Measurements from ENCODE around the gene SBF2. TPM values are rescaled to one million over a fixed set of nuclear protein-coding genes. Genes with fewer than 3 reads are reported as not detected.

Gene SBF2
- total RNA-seq, 2 experiments from 2014 or later = 15.8 to 18.6 TPM

DNA sequence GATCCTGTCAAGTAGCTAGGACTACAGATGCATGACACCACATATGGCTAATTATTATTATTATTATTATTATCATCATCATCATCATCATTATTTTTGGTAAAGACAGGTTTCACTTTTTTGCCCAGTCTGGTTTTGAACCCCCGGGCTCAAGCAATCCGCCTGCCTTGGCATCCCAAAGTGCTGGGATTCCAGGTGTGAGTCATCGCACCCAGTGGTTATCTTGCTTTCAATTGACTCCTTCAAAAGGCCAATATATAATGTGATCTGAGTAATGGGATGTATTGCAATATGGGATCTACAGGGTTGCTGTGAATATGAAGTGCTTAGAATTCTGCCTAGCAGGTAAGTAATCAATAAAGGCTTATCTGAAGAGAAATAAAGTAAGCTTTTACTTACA, 221.2 kb downstream of the SBF2 start:
- no peak overlapping the region for H3K4me3 Mint-ChIP-seq
- no peaks in the 10 kb centered on the region for H3K27me3 Mint-ChIP-seq
- peaks cover 7% of the 10 kb centered on the region for H3K9me3 Mint-ChIP-seq
- H3K4me1 Mint-ChIP-seq = no peaks in the 10 kb centered on the region
- POLR2A ChIA-PET = no interaction called here
- peaks cover 1% of the 10 kb centered on the region for H3K36me3 Mint-ChIP-seq
- ATAC-seq (ENCODE audit: low read depth) (no peak), DNase-seq (no peak)
- no peak overlapping the region for H3K27ac Mint-ChIP-seq

DNA sequence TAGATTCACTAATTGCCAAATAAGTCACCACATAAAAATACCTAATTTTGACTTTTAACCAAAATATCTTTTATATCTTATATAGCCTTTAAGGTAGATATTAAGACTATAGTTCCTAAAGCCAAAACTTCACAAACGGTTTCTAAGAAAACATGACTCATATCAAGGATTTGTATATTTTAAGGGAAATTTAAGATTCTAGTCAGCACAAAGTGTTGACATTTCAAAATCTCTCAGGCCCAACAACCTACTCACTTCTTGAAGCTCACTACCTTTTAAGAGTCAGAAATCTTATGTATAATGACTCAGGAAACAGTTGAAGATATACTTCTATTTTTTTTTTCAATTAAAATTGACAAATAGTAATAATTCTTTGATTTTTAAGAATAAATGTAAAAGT, 221.9 kb downstream of the SBF2 start:
- POLR2A ChIA-PET = no interaction called here
- Mint-ChIP-seq H3K9me3 (peaks cover 7% of the 10 kb centered on the region), H3K4me1 (no peaks in the 10 kb centered on the region)

DNA sequence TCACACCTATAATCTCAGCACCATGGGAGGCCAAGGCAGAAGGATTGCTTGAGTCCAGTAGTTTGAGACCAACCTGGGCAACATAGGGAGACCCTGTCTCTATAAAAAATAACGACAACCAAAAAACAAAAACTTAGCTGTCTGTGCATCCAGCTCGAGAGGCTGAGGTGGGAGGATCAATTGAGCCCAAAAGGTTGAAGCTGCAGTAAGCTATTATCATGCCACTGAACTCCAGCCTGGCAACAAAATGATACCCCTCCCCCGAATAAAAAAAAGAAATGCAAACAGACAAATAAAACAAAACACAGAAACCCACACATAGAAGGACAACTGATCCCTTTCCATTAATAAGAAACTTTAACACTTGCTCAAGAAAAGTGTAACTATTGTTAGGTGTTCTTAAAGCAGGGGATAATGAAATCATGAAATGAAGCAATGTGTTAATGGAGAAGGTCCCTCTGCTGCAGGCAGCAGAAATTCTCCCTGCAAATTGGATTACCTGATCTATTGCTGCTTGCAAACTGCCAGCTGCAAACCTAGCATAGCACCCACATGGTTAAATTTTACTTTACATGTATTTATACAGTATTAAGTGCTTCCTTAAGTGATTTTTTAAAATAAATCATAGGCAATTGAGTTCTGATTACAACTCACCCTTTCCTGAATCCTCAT, 226.3 kb downstream of the SBF2 start:
- no peak for DNase-seq
- no peak overlapping the region for H3K27ac Mint-ChIP-seq
- H3K36me3 Mint-ChIP-seq = peaks cover 1% of the 10 kb centered on the region
- no peaks in the 10 kb centered on the region for H3K27me3 Mint-ChIP-seq
- ATAC-seq (ENCODE audit: low read depth) = no peak
- no peak overlapping the region for H3K4me3 Mint-ChIP-seq
- H3K4me1 Mint-ChIP-seq = no peaks in the 10 kb centered on the region
- POLR2A ChIA-PET = no interaction called here
- H3K9me3 Mint-ChIP-seq = peaks cover 7% of the 10 kb centered on the region

More for the DNA sequence above, 221.9 kb downstream of the SBF2 start:
- DNase-seq = no peak
- no peak for ATAC-seq (ENCODE audit: low read depth)
- Mint-ChIP-seq H3K27me3 (no peaks in the 10 kb centered on the region), H3K27ac (no peak overlapping the region), H3K36me3 (peaks cover 1% of the 10 kb centered on the region), H3K4me3 (no peak overlapping the region)

DNA sequence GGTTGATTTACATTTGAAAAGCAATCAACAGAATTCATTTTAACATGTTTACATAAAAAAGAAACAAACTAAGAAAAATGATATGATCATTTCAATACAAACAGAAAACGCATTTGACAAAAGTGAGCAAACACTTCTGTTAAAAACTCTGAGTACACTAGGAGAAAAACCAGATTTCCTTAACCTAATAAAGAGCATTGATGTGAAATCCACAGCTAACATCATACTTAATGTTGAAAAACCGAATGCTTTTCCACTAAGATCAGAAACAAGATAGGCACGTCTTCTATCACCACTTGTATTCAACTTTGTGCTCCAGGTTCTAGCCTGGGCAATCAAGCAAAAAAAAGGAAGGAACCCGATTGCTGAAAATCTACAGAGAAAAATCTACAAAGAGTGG, 227.6 kb downstream of the SBF2 start:
- Mint-ChIP-seq H3K27ac (no peak overlapping the region), H3K4me3 (no peak overlapping the region), H3K9me3 (peaks cover 14% of the 10 kb centered on the region), H3K36me3 (peaks cover 5% of the 10 kb centered on the region), H3K4me1 (no peaks in the 10 kb centered on the region), H3K27me3 (no peaks in the 10 kb centered on the region)
- POLR2A ChIA-PET = no interaction called here
- ATAC-seq (ENCODE audit: low read depth) (no peak), DNase-seq (no peak)

DNA sequence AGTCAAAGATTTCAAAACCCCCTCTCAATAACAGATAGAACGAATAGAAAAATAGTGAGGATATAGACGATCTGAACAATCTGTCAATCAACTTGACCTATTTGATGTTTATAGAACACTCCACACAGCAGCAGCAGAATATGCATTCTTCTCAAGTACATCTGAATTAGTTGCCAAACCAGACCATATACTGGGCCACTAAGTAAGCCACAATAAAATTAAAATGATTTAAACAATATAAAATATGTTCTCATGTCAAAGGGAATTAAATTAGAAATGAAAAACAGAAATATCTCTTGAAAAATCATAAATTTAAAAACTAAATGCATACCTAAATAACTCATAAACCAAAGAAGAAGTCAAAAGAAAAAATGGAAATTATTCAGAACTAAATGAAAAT, 229.2 kb downstream of the SBF2 start:
- Mint-ChIP-seq H3K27ac (no peak overlapping the region), H3K9me3 (peaks cover 11% of the 10 kb centered on the region), H3K36me3 (peaks cover 3% of the 10 kb centered on the region), H3K4me1 (no peaks in the 10 kb centered on the region), H3K27me3 (no peaks in the 10 kb centered on the region), H3K4me3 (no peak overlapping the region)
- no peak for ATAC-seq (ENCODE audit: low read depth)
- no peak for DNase-seq
- POLR2A ChIA-PET = no interaction called here

DNA sequence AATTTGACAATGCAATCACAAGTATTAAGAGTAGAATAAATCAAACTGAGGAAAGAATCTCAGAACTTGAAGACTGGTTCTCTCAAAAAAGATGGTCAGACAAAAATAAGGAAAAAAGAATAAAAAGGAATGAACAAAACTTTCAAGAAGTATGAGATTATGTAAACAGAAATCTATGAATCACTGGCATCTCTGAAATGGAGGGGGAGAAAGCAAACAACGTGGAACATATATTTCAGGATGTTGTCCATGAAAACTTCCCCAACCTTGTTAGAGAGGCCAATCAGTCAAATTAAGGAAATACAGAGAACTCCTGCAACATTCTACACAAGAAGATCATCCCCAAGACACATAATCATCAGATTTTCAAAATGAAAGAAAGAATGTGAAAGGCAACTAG, 235.7 kb downstream of the SBF2 start:
- DNase-seq (no peak), ATAC-seq (ENCODE audit: low read depth) (no peak)
- no peaks in the 10 kb centered on the region for H3K4me1 Mint-ChIP-seq
- POLR2A ChIA-PET = no interaction called here
- H3K4me3 Mint-ChIP-seq = no peak overlapping the region
- no peaks in the 10 kb centered on the region for H3K27me3 Mint-ChIP-seq
- peaks cover 28% of the 10 kb centered on the region for H3K9me3 Mint-ChIP-seq
- H3K27ac Mint-ChIP-seq = no peak overlapping the region
- peaks cover 3% of the 10 kb centered on the region for H3K36me3 Mint-ChIP-seq

DNA sequence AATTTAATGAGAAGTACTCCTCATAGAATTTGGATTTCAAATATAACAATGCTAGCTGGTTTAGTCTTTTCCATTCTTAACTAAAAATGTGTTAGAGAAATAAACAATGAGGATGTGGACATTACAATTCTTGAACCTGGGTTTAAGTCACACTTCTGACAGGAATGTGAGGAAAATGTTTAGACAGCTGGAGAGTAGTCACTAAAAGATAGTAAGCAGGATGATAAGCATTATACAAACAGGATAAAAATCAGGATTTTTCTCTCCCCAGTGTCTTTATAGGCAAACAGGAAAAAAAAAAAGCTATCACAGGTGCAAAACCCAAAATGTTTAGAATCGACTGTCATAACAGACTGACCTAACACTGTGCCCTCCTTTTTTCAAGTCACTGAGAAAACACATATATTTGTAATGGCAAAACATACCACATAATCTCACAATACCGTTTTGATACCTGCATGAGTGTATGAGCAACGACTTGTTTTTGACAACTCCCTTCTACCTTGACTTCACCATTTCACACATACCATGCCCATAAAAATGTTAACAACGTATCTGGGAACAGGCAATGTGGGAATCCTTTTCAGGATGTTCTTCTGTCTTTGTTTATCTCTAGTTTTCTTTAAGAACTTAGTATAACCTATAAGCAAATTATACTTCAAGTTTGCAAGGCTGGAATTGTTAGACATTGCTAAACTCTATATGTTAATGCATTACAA, 242.0 kb downstream of the SBF2 start:
- POLR2A ChIA-PET = no interaction called here
- Mint-ChIP-seq H3K9me3 (peaks cover 3% of the 10 kb centered on the region), H3K27ac (no peak overlapping the region), H3K4me1 (no peaks in the 10 kb centered on the region), H3K36me3 (no peaks in the 10 kb centered on the region), H3K4me3 (no peak overlapping the region), H3K27me3 (no peaks in the 10 kb centered on the region)
- ATAC-seq (ENCODE audit: low read depth) (no peak), DNase-seq (no peak)

DNA sequence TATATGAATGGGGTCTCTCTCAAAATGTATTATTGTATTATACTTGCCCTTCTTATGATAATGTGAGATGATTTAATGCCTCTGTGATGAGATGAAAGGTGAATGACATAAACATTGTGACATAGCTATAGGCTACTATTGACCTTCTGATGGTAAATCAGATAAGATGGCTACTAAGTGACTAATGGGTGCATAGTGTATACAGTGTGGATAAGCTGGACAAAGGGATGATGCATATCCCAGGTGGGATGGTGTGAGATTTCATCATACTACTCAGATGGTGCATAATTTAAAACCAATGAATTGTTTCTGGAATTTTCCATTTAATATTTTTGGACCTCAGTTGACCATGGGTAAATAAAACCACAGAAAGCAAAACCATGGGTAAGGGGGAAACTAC, 243.5 kb downstream of the SBF2 start:
- Mint-ChIP-seq H3K9me3 (peaks cover 3% of the 10 kb centered on the region), H3K27me3 (no peaks in the 10 kb centered on the region), H3K36me3 (no peaks in the 10 kb centered on the region), H3K4me3 (no peak overlapping the region), H3K4me1 (no peaks in the 10 kb centered on the region), H3K27ac (no peak overlapping the region)
- POLR2A ChIA-PET = no interaction called here
- DNase-seq (no peak), ATAC-seq (ENCODE audit: low read depth) (no peak)

DNA sequence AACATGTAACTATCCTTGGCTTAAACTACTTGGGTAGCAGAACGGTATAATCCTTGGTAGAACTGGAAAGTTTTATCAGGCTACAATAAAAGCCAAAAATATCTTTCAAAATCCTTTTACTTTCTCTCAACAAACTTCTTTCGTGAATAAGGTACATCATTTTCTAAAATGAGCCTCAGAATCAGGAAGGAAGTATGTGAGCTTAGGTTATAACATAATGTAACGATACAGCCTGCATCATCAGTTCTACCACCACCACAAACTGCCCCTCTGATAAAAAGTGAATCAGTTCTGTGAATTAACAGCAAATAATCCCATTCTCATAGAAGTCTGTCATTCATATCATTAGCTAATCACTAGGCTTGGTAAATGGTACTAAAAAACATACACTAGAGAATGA, 244.3 kb downstream of the SBF2 start:
- H3K27me3 Mint-ChIP-seq = no peaks in the 10 kb centered on the region

DNA sequence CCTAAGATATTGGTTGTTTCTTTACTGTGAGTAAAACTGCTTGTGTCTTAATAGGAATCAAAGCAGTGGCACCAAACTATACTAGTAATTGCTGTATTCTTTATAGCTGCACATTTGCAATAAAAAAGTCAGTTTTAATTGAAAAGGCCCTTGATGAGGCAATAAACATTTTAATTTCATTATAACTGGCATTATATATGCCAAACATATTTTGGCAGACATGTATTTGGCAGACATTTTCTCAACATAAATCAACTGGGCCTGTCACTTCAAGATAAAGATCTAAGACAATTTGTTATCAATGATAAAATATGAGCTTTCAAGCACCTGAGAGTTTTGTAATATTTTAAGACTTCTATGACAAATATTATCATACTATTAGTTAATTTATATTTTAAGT, 245.7 kb downstream of the SBF2 start:
- no peak overlapping the region for H3K27ac Mint-ChIP-seq
- no peaks in the 10 kb centered on the region for H3K4me1 Mint-ChIP-seq
- POLR2A ChIA-PET = no interaction called here
- DNase-seq (no peak), ATAC-seq (ENCODE audit: low read depth) (no peak)
- H3K36me3 Mint-ChIP-seq = peaks cover 4% of the 10 kb centered on the region
- peaks cover 9% of the 10 kb centered on the region for H3K9me3 Mint-ChIP-seq
- no peaks in the 10 kb centered on the region for H3K27me3 Mint-ChIP-seq
- no peak overlapping the region for H3K4me3 Mint-ChIP-seq

More for the DNA sequence above, 244.3 kb downstream of the SBF2 start:
- H3K4me1 Mint-ChIP-seq = no peaks in the 10 kb centered on the region
- H3K36me3 Mint-ChIP-seq = no peaks in the 10 kb centered on the region
- H3K27ac Mint-ChIP-seq = no peak overlapping the region
- POLR2A ChIA-PET = no interaction called here
- H3K4me3 Mint-ChIP-seq = no peak overlapping the region
- peaks cover 2% of the 10 kb centered on the region for H3K9me3 Mint-ChIP-seq
- DNase-seq = no peak
- ATAC-seq (ENCODE audit: low read depth) = no peak

DNA sequence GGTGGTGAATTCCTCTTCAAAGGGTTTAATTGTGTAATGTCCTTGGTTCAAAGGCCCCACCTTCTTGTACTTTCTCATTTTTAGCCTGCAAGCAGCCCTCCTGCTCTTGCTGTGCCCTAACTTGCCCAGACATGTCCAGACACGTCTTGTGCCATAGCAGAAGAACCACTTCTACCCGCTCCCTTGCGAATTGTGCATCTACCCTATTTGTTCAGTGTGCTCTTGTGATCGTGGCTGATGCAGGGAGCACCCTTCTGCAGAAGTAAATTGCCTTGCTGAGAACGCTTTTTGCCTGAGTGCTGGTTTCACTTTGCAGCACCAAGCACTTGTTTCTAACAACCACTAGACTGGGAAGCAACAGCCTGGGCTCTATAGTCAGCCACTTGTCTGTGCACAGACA, 249.4 kb downstream of the SBF2 start:
- no peak for ATAC-seq (ENCODE audit: low read depth)
- Mint-ChIP-seq H3K27me3 (no peaks in the 10 kb centered on the region), H3K27ac (no peak overlapping the region), H3K36me3 (peaks cover 12% of the 10 kb centered on the region), H3K9me3 (peaks cover 9% of the 10 kb centered on the region), H3K4me1 (no peaks in the 10 kb centered on the region), H3K4me3 (no peak overlapping the region)
- no peak for DNase-seq
- POLR2A ChIA-PET = no interaction called here

DNA sequence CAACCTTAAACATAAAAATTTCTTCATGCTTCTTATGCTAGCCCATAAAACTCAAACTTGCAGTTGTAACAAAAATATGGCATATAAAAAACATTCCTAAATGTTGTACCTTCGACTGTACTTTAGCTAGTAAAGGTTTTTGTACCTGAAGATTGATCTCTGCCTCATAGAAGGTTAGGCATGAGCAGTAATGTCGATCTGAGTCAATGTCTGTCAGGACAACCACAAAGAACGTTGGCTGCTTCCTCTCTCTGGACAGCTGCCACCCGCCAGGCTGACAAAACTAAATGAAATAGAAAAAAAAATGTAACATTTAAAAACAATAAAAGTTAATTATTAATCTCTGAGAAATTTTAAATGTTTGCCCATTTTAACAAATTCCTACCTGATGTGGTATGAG, 251.3 kb downstream of the SBF2 start:
- Mint-ChIP-seq H3K36me3 (peaks cover 12% of the 10 kb centered on the region), H3K27me3 (no peaks in the 10 kb centered on the region), H3K27ac (no peak overlapping the region), H3K4me3 (no peak overlapping the region), H3K9me3 (peaks cover 7% of the 10 kb centered on the region), H3K4me1 (no peaks in the 10 kb centered on the region)
- DNase-seq = no peak
- ATAC-seq (ENCODE audit: low read depth) = no peak
- POLR2A ChIA-PET = no interaction called here

DNA sequence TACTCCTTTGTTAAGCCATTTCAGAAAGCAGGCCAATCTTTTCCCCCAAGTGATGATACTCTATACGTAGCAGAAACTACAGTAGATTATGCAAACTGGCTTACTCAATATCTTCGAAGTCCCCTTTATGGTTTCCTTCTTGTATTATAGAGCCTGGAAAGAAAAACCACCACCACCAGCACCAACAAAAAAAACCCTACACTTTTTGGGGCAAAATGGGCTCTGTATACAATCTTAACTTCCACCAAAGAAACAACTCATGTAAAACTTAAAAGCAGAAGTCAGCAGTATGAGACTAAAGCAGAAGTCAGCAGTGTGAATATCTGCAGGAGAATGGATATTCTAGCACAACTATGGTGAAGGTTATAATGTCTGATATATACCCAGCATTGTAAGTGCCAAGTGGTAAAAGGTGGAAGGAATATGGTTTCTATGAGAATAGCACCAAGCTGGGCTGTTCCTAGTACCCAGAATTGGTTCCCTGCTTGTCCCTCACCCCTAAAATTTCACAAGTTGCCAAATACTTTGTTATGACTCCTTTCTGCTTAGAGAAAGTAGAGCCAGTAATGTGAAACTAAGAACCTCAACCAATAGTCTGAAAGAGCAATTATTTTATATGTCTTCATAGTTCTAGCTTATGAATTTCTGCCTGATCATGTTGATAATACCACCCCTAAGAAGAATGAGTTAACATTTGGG, 252.1 kb downstream of the SBF2 start:
- no peaks in the 10 kb centered on the region for H3K27me3 Mint-ChIP-seq
- no peak overlapping the region for H3K4me3 Mint-ChIP-seq
- H3K27ac Mint-ChIP-seq = no peak overlapping the region
- no peak for DNase-seq
- peaks cover 7% of the 10 kb centered on the region for H3K9me3 Mint-ChIP-seq
- peaks cover 12% of the 10 kb centered on the region for H3K36me3 Mint-ChIP-seq
- POLR2A ChIA-PET = no interaction called here
- no peak for ATAC-seq (ENCODE audit: low read depth)
- no peaks in the 10 kb centered on the region for H3K4me1 Mint-ChIP-seq

DNA sequence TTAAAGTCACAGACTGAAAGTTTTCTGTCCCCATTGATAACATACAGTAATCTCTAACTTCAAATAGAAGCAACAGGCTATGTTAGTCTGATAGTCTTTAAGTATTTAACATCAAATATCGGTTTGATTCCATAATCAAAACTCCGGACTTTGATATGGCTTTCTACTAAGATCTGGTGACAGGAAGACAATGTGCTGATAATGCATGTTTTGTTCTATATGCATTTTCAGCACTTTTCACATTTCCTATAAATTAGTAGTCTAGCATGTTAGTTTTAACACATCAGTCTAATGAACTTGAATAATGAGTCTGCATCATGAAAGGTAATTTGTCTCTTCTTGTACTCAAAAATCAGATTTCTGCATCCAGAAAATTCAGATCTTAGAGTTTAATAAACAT, 252.7 kb downstream of the SBF2 start:
- H3K27ac Mint-ChIP-seq = no peak overlapping the region
- H3K27me3 Mint-ChIP-seq = no peaks in the 10 kb centered on the region
- POLR2A ChIA-PET = no interaction called here
- H3K4me3 Mint-ChIP-seq = no peak overlapping the region
- peaks cover 7% of the 10 kb centered on the region for H3K9me3 Mint-ChIP-seq
- H3K36me3 Mint-ChIP-seq = peaks cover 12% of the 10 kb centered on the region
- ATAC-seq (ENCODE audit: low read depth) (no peak), DNase-seq (no peak)
- no peaks in the 10 kb centered on the region for H3K4me1 Mint-ChIP-seq
